ENCODE data around the gene ZCCHC2. TPM values are rescaled to one million over a fixed set of nuclear protein-coding genes. Genes with fewer than 3 reads are reported as not detected.

ZCCHC2 gene
- total and polyA plus RNA-seq, 2 of the 8 experiments (the other 6 are each of a cell fraction or from before 2014, with no cell fraction given), result 13.5 to 18.6 TPM

- POLR2A ChIA-PET (ENCODE audit: partially characterized antibody), result no interaction called here
- TF ChIP-seq ATF2 (IDR thresholded peaks at IDR 0.05; ENCODE audit: low read length) (no peak), ASH2L (IDR thresholded peaks at IDR 0.05; ENCODE audit: low read length) (no peak), EGR1 (IDR thresholded peaks at IDR 0.05; ENCODE audit: borderline replicate concordance, low read depth, low read length) (no peak), BCL11A (IDR thresholded peaks at IDR 0.05; ENCODE audit: low read depth in 2 of 2, low read length in 2 of 2) (no peak), RAD21 (IDR thresholded peaks at IDR 0.05 in 1 of 2, conservative IDR thresholded peaks at IDR 0.05 in 1 of 2; ENCODE audit: low read depth in 2 of 2, low read length in 2 of 2) (no peak; a peak in 1 of 4 replicates), SIN3A (conservative IDR thresholded peaks at IDR 0.05 in 1 of 2, IDR thresholded peaks at IDR 0.05 in 1 of 2; ENCODE audit: low read depth in 1 of 2, low read length in 2 of 2) (no peak), NANOG (IDR thresholded peaks at IDR 0.05; ENCODE audit: insufficient read depth, low read depth, low read length, poor library complexity, severe bottlenecking) (no peak), TAF1 (IDR thresholded peaks at IDR 0.05; ENCODE audit: low read depth, low read length) (no peak), KDM1A (IDR thresholded peaks at IDR 0.05; ENCODE audit: borderline replicate concordance, low read length) (no peak), SRF (IDR thresholded peaks at IDR 0.05; ENCODE audit: low read depth, low read length) (no peak)
- no peaks in the 10 kb centered on the region for H4K20me1 ChIP-seq (replicated peaks in 1 of 2; ENCODE audit: control insufficient read depth in 1 of 2, insufficient read depth in 2 of 2, low read length in 2 of 2)
- peak in 1 of 2 experiments; percentile 49 for DNase-seq (ENCODE audit: low read depth in 1 of 2, low spot score in 2 of 2)
- no peak overlapping the region for H2BK20ac ChIP-seq (ENCODE audit: low read length)
- H3K9ac ChIP-seq (replicated peaks in 1 of 4; ENCODE audit: extremely low read depth in 1 of 4, low read depth in 3 of 4, low read length in 3 of 4), result no peak overlapping the region; a peak in 1 of 7 replicates
- peak overlapping the region; percentile 12 for H2BK12ac ChIP-seq (ENCODE audit: low read depth, low read length)
- no peak overlapping the region for H2BK120ac ChIP-seq (replicated peaks; ENCODE audit: low read depth, low read length)
- peak overlapping the region; percentile 92 for H2BK15ac ChIP-seq (ENCODE audit: low read length)
- H3K14ac ChIP-seq (ENCODE audit: insufficient read length), result no peak overlapping the region
- H3K27ac ChIP-seq (ENCODE audit: low read depth, low read length), result no peak overlapping the region
- no peak overlapping the region for H3K23ac ChIP-seq (ENCODE audit: insufficient read length)
- H3K4ac ChIP-seq (replicated peaks; ENCODE audit: insufficient read length, low read depth, low read length), result no peak overlapping the region
- no peak overlapping the region for H2AK5ac ChIP-seq (ENCODE audit: low read depth, low read length)
- H3K79me1 ChIP-seq (ENCODE audit: low read depth, low read length), result no peaks in the 10 kb centered on the region
- no peaks in the 10 kb centered on the region for H3K23me2 ChIP-seq (ENCODE audit: low read depth, low read length)
- H3K18ac ChIP-seq (ENCODE audit: extremely low read depth, low read length), result peak overlapping the region; percentile 24; the same call in 1 of the 2 replicates
- CTCF ChIA-PET (ENCODE audit: partially characterized antibody), result interaction anchor here (0.6 to 6.8 kb wide), 76 partner anchors 9 to 910 kb away, joined by 3 to 47 read pairs (median 4); partner anchors contain the start of genes PHLPP1 and ZCCHC2
- no peak overlapping the region for H2AFZ ChIP-seq (ENCODE audit: low read length)
- no peaks in the 10 kb centered on the region for H3K36me3 ChIP-seq (ENCODE audit: control insufficient read depth in 2 of 4, insufficient read depth in 4 of 4, low read length in 3 of 4)
- H4K91ac ChIP-seq (replicated peaks; ENCODE audit: insufficient read length, low read length), result no peak overlapping the region
- no peak overlapping the region for H4K5ac ChIP-seq (ENCODE audit: insufficient read length, low read depth, low read length)
- H3K56ac ChIP-seq (replicated peaks; ENCODE audit: insufficient read length, low read depth, low read length), result no peak overlapping the region
- peaks cover 2 to 8% (median 6%) of the 10 kb centered on the region in 4 experiments for H3K4me1 ChIP-seq (replicated peaks in 1 of 4; ENCODE audit: control insufficient read depth in 3 of 4, insufficient read depth in 4 of 4, low read length in 3 of 4)
- no peak for FAIRE-seq
- H4K8ac ChIP-seq (ENCODE audit: extremely low read depth, insufficient read depth, low read length), result no peak overlapping the region; the same call in 1 of the 2 replicates
- no peaks in the 10 kb centered on the region for H3K79me2 ChIP-seq (ENCODE audit: control insufficient read depth in 1 of 2, insufficient read depth in 2 of 2, low read length in 2 of 2)
- H3K4me3 ChIP-seq (ENCODE audit: extremely low read depth in 1 of 4, insufficient read depth in 2 of 4, low read depth in 3 of 4, low read length in 4 of 4), result no peak overlapping the region
- H3K9me3 ChIP-seq (ENCODE audit: insufficient read depth in 2 of 2, low read depth in 1 of 2, low read length in 1 of 2), result peaks cover 0 to 4% of the 10 kb centered on the region in 2 experiments; a peak in 1 of 4 replicates
- WGBS, 2 experiments (ENCODE audit: extremely low coverage in 1 of 2, insufficient coverage in 1 of 2, insufficient read length in 1 of 2, insufficient replicate concordance in 2 of 2, low coverage in 1 of 2, low lambda C conversion rate in 2 of 2, missing lambda C conversion rate in 1 of 2), result 87% methylated on average over 19 of the region's 19 CpGs; no CpG with 5 or more reads in 1 of the 2 experiments
- H3K4me2 ChIP-seq (ENCODE audit: insufficient read depth in 1 of 2, low read depth in 2 of 2, low read length in 2 of 2), result no peak overlapping the region
- H3K27me3 ChIP-seq (replicated peaks in 1 of 4; ENCODE audit: control insufficient read depth in 3 of 4, extremely low read depth in 1 of 4, insufficient read depth in 3 of 4, low read length in 3 of 4), result no peaks in the 10 kb centered on the region
- 0 out of 2 replicates have a peak overlapping the region, but pooled peaks have one; percentile 35 for H2BK5ac ChIP-seq (ENCODE audit: low read depth, low read length)
Observed at GRCh38 chr18:62586781-62587487, 64.1 kb downstream of the ZCCHC2 start.
